Loucy (cell line): ENCODE results near the gene OR10H5.
"Not testable (repeated sequence)": the region's sequence is repeated elsewhere in the genome, so short reads cannot be mapped to it uniquely, and the experiment has no call there.

Source experiments
- CTCF ChIP-seq: fragments of 200-600 bp; sonication (generic); conservative IDR thresholded peaks from 2 replicates; pipeline ENCODE4 v1.5.1; 2014; ENCODE audit warnings: mild to moderate bottlenecking, antibody characterized with exemption, low read length
- EZH2phosphoT487 ChIP-seq: fragments of 200-600 bp; IDR thresholded peaks from 2 replicates; pipeline ENCODE4 v1.6.1; 2018; ENCODE audit warnings: antibody characterized with exemption, mild to moderate bottlenecking, moderate library complexity, borderline replicate concordance

GRCh38 chr19:15834232-15834631 is 46.8 kb downstream of the OR10H5 start:
- not testable (repeated sequence) for TF ChIP-seq CTCF, EZH2phosphoT487
